Diencephalon (tissue), 1 donor: ENCODE measurements around the gene PTPRE. TPM values are rescaled to one million over a fixed set of nuclear protein-coding genes. Genes with fewer than 3 reads are reported as not detected.

Source experiments
- total RNA-seq: library from RNA; depleted of rRNA; stranded (reverse); fragments of >200 nt; gene quantifications from one replicate; pipeline ENCODE4 v1.2.3, GENCODE V29; 2014

Gene PTPRE, protein sequence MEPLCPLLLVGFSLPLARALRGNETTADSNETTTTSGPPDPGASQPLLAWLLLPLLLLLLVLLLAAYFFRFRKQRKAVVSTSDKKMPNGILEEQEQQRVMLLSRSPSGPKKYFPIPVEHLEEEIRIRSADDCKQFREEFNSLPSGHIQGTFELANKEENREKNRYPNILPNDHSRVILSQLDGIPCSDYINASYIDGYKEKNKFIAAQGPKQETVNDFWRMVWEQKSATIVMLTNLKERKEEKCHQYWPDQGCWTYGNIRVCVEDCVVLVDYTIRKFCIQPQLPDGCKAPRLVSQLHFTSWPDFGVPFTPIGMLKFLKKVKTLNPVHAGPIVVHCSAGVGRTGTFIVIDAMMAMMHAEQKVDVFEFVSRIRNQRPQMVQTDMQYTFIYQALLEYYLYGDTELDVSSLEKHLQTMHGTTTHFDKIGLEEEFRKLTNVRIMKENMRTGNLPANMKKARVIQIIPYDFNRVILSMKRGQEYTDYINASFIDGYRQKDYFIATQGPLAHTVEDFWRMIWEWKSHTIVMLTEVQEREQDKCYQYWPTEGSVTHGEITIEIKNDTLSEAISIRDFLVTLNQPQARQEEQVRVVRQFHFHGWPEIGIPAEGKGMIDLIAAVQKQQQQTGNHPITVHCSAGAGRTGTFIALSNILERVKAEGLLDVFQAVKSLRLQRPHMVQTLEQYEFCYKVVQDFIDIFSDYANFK
- total RNA-seq = 31.8 TPM

DNA sequence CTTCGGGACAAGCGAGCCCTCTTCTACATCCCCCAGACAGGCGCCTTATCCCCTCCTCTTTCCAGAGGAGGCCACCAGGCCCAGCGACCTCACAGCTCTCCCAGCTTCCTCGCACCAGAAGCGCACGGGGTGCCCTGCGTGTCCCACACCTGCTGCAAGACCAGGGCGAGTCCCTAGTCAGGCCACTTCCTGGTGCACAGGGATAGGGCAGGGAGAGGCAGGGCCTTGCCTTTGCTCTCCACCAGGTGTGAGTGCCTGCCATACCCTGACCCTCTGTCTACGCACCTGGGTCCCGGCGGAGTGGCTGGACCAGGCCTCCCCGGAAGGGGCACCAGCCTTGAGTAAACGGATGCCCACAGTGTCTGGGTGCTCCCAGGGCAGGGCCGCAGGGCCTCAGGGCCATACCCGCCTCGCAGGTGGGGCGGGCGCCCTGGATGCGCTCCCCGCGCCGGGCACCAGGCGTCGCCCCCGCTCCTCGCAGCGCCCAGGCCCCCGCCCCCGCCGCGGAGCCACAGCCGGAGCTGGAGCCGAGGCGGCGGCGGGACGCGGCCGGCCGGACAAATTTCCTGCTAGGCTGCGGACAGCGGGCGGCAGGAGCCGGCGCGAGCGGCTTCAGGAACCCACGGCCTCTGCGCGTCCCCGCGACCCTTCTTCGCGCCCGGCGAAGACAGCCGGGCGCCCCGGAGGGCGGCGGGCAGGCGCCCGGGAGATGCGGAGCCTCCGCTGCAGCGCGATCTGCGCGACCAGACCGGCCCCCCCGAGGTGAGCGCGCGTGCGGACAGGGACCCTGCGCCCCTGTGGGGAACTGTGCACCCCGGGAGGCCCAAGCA lies at the start of gene PTPRE:
Gene PTPRE, plus strand, starts transcription at position 556 of the 830 bp plus-strand sequence. CDS start 133,779 bp downstream, outside the sequence.

DNA sequence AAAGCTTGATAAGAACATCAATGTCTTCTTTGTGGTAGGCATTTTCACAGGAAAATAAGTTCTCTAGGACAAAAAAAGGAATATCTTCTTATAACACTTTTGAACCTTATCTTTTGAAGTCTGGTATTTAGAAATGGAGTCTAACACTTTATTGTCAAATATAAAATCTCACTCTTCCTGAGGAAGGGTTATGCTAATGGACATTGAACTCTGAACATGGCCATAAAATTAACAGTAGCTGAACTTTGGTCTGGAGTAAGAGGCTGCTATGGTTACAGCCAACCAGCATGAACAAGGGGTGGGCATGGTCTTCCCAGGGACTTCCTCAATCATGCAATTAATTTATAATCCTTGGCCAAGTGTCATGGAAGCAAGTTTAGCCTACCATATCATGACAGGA lies 14.2 kb upstream of the PTPRE start, which contains the start of gene CLRN3:
Gene CLRN3, minus strand, starts transcription at position 199 of the 400 bp plus-strand sequence. Its CDS starts 157 bp downstream, at position 42.

DNA sequence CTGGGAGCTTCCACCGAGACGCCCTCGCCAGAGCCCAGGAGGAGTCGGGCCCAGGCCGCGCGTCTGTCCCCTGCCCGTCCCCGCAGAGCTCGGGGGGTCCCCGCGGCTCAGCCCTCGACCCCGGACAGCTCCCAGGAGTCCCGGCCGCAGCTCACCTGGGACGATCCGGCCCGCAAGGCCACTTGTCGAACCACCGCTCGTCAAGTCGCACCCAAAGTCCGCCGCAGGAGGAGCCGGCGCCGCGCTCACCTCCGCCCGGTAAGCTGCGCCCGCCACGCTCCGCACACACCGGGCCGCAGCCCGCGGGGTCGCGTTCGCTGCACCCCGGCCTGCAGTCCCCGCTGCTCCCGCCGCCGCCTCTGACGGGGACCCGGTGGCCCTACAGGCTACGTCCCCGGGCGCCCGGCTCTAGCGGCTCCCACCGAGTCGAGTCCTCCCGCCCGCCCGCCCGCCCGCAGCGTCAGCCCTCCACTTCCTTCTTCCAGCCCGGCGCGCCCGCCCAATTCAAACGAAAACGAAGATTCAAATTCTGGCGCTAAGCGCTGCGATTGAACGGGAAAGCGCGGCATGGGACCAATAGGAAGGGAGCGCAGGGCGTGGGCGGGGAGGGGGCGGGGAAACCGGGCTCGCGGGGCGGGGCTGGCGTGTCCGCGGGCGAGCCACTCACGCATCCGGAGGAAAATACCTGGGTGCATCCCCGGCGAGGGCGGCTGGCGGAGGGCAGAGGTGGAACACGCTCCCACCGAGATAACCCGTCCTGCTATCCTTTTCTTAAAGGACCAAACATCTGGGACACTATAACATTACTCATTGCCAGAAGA lies 219.3 kb downstream of the PTPRE start, which contains the start of gene MKI67:
Gene MKI67, minus strand, starts transcription at position 480 of the 821 bp plus-strand sequence. CDS start 756 bp downstream, outside the sequence.

Other genes starting within 250 kb of the PTPRE start
- gene FOXI2, start 169.9 kb upstream of the PTPRE start, total RNA-seq = not detected
- not detected for gene CLRN3, start 14.2 kb upstream of the PTPRE start, total RNA-seq
- 6.0 TPM for gene MKI67, start 219.3 kb downstream of the PTPRE start, total RNA-seq